Measurements from ENCODE around the gene RFX5.
"Not testable (repeated sequence)": the region's sequence is repeated elsewhere in the genome, so short reads cannot be mapped to it uniquely, and the experiment has no call there.

The RFX5 gene

DNA sequence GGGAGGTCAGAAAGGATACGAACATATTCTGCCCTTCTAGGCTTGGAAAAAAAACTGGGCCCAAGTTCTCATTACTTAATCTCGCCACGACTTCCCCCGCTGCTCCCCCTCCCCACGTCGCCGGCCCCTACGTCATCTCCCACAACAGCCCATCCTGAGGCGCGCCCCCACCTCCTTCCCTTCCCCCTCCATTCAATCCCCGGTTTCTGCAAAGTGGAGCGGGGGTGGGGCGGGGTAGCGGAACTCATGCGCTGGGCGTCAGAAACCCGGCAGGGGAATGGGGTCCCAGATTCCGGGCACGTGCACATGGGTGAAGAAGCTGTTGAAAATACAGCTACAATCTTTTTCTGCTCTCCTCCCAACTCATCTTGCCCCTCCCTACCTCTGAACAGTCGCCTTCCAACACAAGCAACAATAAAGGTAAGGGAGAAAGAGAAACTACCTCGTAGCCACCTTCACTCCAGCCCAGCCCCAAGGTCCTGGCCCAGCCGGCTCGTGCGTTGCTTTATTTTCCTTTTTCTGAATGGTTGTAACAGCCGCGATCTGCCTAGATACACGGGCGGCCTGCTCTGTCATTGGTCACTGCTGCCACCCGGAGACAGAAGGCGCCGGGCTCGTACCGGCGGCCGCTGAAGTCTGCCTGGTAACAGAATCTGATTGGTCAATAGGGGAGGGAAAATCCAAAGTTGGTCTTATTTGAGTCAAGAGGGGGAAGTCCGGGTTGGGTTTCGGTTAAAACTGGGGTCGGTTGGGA, at the start of gene RFX5:
Gene RFX5, minus strand, starts transcription at position 484 of the 754 bp plus-strand sequence. CDS start 932 bp downstream, outside the sequence.
- DNase-seq, result peak; percentile 99

DNA sequence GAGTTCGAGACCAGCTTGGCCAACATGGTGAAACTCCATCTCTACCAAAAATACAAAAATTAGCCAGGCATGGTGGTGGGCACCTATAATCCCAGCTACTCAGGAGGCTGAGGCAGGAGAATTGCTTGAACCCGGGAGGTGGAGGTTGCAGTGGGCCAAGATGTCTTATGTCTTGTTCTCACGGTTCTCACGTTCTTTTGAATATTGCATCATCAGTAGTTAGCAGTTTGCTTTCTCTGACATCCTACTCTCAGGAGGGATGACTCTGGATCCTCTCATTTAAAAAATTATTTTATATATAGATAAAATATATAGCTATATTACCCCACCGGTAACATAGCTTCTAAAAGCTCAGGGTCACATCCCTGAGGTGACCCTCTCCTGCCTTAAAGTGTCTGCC, 49.2 kb upstream of the RFX5 start:
- DNase-seq, result not testable (repeated sequence)

DNA sequence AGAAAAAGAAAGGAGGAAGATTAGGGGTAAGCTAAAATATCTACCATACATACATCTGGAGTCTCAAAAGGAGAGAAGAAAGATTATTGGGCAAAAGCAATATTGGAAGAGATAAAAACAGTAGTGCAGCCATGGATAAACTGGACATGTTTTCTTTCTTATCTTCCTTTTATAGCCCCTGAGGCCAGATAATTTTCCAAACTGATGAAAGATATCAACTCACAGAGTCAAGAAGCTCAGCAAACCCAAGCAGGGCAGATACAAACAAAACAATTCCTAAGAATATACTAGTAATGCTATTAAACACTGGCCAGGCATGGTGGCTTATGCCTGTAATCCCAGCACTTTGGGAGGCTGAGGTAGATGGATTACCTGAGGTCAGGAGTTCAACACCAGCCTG, 46.5 kb upstream of the RFX5 start:
- no peak for DNase-seq

DNA sequence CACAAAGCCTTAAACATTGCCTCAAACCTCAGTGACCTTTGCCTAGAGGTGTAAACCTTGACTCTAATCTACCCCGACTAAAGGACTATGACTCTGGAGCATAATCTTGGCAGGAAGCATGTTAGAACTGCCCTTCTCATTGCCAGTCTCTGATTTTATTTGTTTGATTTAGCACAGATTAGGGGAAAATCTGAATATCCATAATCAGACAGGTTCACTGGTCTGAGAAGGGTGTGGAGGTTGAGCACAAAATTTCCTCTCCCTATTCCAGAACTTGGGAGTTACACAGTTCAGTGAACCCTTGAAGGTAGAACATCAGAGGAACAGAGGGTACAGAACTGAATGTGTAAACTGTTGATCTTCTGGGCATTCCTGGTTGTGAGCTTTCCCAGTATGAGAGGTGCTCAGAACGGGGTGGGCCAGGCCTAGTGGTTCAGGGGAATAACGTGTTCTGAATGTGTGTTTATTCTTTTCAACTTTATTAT, 44.1 kb upstream of the RFX5 start:
- DNase-seq, result no peak

DNA sequence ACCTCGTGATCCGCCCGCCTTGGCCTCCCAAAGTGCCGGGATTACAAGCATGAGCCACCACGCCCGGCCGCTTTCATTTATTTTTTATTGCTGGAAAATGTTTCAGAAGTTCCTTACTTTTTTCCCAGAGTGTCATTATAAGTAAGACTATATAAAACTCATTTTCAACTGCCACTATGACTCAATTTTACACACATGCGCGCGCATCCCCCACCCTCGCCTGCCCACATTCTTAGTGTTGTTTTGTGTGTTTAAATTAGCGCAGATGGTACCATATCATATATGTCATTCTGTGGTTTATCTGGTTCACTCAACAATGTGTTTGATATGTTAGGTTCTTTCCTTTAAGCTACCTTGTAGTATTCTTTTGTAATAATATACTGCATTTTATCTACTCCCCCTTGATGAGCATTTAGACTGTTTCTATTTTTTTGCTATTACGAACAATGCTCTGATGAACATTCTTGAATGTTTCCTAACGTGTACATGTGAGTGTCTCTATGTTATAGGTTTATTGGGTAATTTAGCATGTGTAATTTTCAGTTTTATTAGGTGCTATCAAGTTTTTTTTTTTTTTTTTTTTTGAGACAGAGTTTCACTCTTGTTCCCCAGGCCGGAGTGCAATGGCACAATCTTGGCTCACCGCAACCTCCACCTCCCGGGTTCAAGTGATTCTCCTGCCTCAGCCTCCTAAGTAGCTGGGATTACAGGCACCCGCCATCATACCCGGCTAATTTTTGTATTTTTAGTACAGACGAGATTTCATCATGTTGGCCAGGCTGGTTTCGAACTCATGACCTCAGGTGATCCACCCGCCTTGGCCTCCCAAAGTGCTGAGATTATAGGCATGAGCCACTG, 43.4 kb upstream of the RFX5 start:
- DNase-seq, result not testable (repeated sequence)

DNA sequence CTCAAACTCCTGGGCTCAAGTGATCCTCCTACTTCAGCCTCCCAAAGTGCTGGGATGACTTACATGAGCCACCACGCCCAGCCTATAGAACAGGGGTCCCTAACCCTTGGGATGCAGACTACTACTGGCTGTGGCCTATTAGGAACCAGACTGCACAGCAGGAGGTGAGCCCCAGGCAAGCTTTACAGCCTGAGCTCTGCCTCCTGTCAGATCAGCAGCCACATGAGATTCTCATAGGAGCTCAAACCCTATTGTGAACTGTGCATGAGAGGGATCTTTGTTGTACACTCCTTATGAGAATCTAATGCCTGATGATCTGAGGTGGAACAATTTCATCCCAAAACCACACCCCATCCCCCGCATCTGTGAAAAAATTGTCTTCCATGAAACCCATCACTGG, 39.0 kb upstream of the RFX5 start:
- DNase-seq, result no peak

DNA sequence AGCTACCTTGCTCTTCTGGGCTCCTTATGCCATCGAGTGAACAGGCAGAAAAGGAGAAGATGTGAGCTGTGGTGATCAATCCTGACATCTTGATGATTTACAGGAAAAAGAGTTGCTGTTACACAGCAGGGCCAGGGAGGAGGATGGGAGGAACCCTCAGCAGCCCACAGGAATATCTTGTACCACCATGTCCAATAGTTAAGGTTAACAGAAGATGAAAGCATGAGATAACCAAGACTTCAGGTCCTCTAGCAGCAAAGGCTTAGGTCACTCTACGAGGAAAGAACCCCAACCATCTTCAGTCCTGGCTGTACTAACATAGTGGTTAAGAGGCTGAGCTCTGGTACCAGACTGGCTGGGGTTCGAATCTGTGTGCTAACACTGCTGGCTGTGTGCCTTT, 37.5 kb upstream of the RFX5 start:
- no peak for DNase-seq

DNA sequence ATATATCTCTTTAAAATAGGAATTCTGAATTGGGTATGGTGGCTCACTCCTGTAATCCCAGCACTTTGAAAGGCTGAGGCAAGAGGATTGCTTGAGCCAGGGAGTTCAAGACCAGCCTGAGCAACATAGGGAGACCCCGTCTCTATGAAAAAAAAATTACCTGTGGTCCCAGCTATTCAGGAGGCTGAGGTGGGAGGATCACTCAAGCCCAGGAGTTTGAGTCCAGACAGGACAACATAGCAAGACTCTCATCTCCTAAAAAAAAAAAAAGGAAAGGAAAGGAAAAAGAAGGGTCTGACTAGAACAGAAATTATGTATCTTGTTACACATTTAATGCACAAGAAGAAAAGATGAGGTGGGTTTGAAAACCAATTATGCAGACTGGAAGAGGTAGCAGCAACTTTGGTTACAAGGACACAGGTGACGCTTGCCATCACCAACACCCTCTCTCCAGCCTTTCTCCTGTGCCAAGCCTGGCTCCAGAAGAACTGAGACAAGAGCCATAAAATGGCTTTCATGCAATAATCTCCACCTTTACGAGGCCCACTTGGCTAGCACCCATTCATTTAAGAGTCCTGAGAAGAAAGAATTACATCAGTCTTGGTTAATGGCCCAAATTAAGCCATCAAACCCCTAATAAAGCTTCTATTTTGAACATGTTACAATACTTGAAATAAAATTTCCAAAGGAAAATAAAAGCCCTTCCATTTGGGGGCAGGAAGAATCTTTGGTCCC, 30.3 kb upstream of the RFX5 start:
- DNase-seq, result no peak

DNA sequence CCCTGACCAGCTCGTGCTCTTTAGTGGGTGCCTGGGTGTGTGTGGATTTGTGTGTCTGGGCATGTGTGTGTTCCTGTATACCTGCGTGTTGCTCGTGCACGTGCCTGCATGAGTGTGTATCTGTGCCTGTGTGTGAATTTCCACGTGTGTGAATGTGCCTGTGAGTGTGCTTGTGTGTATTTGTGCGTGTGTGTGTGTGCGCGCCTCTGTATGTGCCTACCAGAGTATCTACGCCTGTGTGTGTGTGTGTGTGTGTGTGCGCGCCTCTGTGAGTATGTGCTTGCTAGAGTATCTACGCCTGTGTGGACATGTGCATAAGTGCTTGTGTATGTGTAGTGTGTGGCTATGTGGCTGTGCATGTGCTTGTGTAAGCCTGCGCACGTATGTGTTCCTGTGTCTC, 26.1 kb upstream of the RFX5 start:
- peak; percentile 27 for DNase-seq

DNA sequence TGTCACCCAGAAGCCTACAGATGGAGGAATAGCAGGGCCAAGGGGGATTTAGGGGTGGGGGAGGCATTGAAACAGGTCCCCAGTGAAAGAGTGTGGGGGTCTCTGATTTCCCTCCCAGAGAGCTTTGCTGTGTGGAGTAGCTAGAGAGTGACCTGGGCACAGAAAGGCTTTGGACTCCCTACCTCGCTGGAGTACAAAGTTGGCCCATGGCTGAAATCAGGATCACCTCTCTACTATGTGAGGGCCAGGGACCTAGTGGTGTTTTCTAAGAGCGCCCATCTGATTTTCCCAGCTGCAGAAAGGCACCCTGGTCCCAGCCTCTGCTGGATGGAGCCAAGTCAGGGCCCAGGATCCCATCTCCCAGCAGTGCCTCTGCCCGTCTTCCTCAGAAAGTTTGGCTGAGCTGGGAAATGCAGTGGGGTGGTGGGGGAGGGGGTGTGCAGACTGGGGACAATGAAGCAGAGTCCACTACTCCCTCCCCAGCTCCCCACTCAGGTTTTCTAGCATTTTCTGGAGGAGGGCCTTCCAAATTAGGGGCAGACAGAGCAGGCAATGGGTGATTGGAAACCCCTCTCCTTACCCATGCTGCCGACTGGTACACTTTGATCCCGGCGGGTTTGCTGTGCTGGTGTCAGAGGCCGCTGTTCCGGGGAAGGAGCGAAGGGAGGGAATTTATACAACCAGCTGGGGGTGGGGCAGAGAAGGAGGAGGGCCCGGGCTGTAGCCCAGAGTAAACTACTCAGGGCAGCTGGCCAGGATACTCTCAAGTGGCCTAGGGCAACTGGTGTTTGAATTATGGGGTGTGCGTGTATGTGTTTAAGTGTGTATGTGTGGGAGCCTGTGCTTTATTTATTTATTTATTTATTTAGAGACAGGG, 25.2 kb upstream of the RFX5 start, which contains the start of gene SELENBP1:
Gene SELENBP1, minus strand, starts transcription at position 648 of the 877 bp plus-strand sequence. Its CDS starts 64 bp downstream, at position 584.
- peak; percentile 98 for DNase-seq

DNA sequence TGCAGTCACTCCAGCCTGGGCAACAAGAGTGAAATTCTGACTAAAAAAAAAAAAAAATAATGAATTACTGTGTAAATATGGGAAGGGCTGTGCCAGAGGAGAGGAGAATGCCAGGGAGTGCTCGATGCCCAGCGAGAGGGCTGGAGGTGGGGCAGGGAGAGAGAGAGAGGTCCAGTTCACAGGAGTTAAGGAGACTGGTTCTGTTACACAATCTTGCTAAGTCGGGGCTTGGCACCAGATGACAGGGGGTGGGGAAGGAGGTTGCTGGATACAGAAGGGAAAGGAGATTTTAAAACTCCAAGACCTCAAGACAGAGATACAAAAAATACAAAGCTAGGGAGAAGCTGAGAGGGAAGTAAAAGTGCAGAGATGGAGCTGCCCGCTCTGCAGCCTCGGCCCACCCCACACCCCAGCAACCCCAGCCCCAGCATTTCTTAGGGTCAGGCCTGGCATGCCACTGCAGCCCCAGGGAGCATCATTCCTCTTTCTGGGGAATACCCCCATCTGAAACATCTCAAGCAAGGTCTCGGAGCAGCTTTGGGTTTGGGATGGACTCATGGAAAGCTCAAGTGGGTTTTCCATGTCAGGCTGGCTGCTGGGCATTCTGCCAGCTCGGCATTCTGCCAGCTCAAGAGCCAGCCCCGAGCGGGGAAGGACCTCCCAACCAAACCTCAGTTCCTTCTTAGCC, 24.5 kb upstream of the RFX5 start:
- DNase-seq, result peak; percentile 99

DNA sequence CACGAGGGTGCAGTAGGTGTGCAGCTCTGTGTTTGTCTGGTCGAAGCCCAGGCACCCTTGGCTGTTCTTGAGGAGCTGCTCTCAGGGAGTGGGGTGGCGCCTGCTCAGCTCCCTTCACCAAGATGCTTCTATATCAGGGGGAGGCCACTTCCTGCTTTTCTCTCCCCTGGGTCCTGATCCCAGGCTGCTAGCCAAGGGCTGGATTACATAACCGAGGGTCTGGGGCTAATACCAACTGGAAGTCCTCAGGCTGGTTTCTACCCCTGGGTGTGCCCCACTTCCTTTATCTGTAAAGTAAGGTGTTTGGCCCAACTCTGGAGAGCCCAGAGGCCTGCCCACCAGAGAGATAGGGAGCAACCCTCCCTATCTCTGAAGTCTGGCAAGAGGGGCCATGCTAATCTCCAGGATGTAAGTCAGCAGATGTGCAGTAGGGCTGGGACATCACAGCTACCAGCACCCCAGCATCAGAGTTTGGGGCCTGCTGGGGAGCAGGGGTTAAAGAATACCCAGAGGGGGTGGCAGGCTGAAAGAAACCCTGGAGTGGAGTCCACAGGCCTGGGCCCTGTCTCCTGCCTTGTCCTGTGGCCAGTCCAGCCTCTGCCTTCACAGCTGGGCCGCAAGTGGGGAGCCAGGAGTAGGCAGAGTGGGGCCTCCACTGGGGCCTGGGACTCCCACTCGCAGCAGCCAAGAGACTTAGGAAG, 23.3 kb upstream of the RFX5 start:
- DNase-seq, result no peak

DNA sequence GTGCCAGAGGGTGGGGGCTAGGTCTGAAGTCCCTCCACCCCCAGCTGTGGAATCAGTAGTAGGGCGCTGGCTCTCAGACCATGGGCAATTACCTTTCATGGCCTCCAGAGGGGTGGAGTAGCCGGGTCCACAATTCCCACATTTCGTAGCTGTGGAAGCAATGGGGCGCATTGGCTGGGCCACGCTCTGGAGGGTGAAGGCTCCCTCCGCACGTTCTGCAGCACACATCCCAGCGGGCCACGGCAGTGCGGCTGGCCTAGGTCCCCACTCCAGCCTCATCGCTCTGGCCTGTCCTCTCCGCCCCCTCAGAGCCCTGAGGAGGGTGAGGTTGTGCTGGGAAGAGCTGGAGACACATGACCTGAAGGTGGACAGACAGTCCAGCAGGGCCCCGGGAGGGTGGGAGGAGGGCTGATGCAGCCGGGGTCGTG, 22.6 kb upstream of the RFX5 start:
- no peak for DNase-seq

DNA sequence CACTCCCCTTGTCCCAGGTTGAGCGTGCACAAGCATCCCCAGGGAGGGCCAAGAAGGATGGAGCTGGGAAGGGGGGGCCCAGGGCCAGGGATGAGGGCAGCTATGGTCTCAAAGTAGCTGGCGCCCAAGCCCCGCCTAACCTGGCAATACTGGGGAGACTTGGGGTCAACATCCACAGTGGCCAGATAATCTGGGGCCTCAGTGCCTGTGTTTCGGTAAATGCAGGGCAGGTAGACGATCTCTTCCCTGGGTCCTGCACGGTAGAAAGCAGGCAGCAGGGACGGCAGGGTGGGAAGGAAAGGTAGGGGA, 22.2 kb upstream of the RFX5 start:
- DNase-seq, result no peak

DNA sequence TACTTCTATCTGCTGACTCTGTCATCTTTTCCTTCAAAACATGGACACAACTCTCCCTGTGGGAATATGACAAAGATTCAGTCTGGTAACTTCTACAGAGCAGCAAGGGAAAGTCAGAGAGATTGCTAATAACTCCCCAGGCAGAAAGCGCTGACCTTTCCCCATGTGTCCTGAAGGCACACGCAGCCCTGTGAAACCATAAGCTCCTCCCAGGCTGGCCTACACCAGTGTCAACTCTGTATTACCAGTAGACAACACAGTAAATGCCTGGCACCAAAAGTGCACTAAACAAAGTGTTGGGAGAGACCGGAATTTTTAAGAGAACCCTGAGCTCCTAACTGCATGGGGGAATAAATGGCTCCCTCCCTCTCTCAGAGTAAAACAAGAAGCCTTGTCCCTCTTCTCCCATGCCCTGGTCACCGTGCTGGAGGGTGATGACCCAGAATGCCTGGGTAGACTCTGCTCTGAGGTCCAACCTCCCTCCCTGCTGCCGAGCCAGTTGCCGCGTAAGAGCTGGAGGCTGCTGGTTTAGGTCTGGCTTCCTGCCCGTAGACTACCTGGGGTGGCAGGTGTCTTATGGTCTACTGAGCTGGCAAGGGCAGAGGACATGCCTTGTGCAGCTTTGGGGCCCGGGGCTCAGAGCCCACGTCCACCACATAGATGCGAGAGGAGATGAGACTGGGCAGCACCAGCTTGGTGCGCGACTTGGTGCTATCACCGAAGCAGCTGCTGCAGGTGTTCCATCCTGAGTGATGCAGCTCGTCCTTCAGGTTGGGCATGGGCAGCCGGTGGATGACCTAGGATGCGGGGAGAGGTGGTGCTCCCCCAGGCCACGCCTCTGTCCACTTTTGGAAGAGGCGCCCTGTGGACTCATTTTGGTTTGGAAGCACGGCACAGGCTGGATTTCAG, 21.6 kb upstream of the RFX5 start:
- DNase-seq, result peak; percentile 86

DNA sequence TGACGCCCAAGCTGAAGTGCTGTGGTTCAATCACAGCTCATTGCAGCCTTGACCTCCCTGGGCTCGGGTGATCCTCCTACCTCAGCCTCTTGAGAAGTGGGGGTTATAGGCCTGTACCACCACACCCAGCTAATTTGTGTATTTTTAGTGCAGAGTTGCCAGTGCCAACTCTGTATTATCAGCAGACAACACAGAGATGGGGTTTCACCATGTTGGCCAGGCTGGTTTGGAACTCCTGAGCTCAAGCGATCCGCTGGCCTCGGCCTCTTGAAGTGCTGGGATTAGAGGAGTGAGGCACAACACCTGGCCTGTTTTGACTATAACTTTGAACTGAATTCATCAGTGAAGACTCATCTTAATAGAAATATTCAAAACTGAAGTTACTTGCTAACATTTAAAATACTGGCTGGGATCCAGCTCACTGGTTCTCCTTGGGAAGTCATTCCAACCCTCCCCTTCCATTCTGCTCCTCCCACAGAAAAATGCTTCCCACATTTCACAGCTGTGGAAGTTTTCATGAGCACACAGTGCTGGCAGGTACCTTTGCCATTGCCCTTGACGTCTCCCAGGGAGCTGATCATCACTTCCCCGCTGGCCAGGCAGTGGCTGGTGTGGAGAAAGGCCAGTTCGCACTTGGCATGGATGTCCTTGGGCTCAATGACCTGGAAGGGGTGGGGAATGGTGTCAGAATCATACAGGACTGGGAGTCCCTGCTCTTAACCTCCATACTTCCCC, 20.8 kb upstream of the RFX5 start:
- DNase-seq, result no peak

DNA sequence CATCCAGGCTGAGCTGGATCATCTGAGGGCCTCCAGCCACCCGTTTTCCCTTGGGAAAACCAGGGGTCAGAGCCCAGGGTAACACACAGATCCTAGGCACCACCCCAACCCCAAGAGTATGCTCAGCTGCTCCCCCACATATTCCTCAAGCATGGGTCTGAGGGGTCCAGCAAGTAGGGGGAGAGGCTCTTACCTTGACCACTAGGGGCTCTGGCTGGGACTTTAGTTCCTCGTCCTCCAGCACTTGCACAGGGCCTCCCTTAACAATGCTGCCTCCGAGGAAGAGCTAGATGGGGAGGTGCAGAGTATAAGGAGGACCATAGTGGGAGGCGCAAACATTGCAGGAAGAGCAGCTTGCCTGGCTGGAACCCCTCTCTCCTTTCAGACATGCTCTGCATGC, 17.9 kb upstream of the RFX5 start:
- DNase-seq, result no peak

DNA sequence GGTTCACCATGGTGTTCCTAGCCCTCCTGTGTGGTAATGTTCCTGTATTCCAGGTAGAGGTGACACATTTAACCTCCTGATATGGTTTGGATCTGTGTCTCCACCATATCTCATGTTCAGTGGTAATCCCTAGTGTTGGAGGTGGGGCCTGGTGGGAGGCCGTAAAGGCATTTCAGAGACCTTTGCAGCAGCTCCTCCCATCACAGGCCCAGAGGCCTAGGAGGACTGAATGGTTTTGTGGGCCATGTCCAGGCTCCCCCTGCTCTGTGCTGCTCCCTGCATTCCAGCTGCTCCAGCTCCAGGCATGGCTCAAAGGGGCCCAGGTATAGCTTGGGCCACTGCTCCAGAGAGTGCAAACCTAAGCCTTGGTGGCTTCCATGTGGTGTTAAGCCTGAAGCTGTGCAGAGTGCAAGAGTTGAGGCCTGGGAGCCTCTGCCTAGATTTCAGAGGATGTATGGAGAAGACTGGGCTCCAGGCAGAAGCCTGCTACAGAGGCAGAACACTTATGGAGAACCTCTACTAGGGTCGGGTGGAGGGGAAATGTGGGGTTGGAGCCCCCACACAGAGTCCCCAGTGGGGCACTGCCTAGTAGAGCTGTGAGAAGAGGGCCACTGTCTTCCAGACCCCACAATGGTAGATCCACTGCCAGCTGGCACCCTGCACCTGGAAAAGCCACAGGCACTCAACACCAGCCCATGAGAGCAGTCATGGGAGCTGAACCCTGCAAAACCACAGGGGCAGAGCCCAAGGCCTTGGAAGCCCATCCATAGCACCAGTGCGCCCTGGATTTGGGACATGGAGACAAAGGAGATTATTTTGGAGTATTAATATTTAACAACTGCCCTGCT, 15.5 kb upstream of the RFX5 start:
- DNase-seq, result no peak

All from NCI-H345 (cell line).